GM21390 (cell line): Measurements from ENCODE around the gene HINT2.
A peak's percentile ranks its signal among the peaks of the same experiment; 100 is the strongest.

Experiments used
- ATAC-seq: cut with Tn5 transposase; IDR thresholded peaks from one replicate; pipeline ENCODE4 v1.9.1; 2021; ENCODE audit not compliant: unreplicated experiment

Gene HINT2

GRCh38 chr9:35812025-35812602 lies 2.7 kb downstream of the HINT2 start, which contains the start of gene SPAG8:
SPAG8 (minus strand) TSS chr9:35812262; CDS start chr9:35812147, 115 bp downstream.
- peak; percentile 65 for ATAC-seq

DNA sequence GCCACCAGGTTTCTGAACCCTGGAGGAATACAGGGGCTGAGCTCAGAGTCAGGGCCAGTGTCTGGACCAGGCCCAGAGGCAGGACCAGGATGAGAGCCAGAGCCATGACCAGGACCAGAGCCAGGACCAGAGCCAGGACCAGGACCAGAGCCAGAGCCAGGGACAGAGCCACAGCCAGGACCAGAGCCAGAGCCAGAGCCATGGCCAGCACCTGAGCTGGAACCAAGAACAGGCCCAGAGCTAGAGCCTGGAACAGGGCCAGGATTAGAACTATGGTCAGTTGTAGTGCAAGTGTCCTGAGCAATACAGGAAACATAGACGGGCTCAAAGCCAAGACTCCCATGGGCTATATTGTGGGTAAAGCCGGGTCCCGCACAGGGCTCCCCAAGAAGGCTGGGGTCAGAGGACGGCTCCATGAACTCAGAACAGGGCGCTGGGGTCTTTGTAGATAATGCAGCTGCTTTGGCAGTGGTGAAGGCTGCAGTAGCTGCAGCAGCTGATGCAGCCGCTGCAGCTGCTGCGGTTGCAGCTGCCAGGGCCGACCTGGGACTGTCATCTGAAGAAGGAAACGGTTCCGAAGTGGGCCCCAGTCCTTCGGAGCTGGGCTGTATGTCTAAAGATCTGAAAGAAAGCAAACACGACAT lies 3.3 kb downstream of the HINT2 start:
- no peak for ATAC-seq

DNA sequence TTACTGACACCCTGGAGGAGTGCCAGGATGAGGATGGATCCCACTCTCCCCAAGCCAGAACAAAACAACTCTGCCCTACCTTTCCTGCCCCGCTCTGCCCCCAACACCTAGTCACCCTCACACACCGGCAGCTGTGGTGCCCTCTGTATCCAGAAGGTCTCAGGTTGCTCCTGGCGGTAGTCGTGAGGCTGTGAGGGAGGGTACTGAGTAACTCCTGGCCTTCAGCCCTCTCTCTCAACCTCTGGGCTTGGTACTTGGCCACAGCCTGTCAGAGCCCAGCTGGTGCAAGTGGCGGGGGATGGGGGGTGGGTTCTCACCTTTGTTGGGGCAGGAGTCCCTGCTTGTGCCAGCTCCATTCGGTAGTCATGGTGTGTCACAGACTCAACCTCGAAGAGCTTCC lies 4.7 kb downstream of the HINT2 start:
- ATAC-seq: no peak

DNA sequence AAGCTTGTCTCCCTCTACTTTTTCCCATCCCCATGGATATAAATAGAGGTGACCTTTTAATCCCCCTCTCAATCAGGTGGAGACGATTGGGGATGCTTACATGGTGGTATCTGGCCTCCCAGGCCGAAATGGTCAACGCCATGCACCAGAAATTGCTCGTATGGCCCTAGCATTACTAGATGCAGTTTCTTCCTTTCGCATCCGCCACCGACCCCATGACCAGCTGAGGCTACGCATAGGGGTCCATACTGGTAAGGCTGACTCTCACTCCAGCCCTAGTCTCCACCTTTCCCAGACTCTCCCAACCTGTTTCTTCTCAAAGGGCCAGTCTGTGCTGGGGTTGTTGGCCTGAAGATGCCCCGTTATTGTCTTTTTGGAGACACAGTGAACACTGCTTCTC lies 6.4 kb downstream of the HINT2 start:
- ATAC-seq: no peak

GRCh38 chr9:35806101-35806500 lies 8.7 kb downstream of the HINT2 start:
- ATAC-seq: no peak

- ATAC-seq: no peak
Observed at GRCh38 chr9:35801328-35802128, 13.3 kb downstream of the HINT2 start.

- no peak for ATAC-seq
Observed at GRCh38 chr9:35800530-35800929, 14.3 kb downstream of the HINT2 start.

DNA sequence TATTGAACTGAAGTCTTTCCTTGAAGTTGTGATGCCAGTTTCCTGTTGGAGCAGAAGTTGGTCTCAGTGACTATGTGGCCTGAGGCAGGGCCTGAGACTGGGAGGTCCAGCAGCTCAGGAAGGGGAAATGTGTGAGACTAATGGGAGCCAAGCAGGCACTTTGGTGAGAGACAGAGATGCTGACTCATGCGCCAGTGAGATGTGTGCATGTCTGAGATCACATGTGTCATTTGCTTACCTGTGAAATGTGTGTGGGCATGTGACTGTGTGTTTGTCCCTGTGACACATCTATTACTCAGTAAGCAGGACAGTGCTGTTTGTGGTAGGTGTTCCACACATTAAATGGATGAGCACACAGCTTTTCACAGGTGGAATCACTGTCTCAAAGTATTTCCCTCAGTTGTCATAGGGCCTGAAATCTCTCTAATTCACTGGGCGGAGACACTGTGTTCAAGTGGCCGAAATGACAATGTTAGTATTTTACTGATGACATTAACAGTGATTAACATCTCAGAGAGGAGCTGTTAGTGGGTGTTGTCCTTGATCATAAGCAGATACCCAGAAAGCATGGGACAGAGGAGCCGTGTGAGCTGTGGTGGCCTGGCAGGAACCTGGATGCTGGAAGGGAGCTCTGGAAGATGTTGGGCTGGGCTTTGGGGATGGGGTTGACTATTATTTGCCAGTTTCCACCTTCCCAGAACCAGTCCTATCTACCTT lies 16.0 kb downstream of the HINT2 start:
- ATAC-seq: no peak

GRCh38 chr9:35797311-35798109 lies 17.3 kb downstream of the HINT2 start:
- no peak for ATAC-seq

GRCh38 chr9:35795695-35796094 lies 19.1 kb downstream of the HINT2 start:
- no peak for ATAC-seq

- ATAC-seq: no peak
Observed at GRCh38 chr9:35793461-35793860, 21.4 kb downstream of the HINT2 start.

DNA sequence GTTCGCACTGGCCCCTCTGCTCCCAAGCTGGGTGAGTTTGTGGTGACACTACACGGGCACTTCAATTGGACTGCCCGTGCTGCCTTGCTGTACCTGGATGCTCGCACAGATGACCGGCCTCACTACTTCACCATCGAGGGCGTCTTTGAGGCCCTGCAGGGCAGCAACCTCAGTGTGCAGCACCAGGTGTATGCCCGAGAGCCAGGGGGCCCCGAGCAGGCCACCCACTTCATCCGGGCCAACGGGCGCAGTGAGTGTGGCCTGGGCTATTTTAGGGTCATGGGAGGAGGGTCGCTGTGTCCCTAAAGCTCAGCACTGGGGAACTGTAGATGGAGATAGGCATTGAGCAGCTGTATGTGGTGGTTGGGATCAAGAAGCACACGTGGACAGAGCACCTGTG lies 22.0 kb downstream of the HINT2 start:
- no peak for ATAC-seq

GRCh38 chr9:35792024-35792813 lies 22.6 kb downstream of the HINT2 start:
- ATAC-seq: no peak

GRCh38 chr9:35791297-35791921 lies 23.4 kb downstream of the HINT2 start, which contains the start of gene NPR2:
NPR2 (plus strand) TSS chr9:35791591; CDS start chr9:35792409, 818 bp downstream.
- no peak for ATAC-seq

GRCh38 chr9:35790385-35791296 lies 24.2 kb downstream of the HINT2 start:
- ATAC-seq: peak; percentile 61

GRCh38 chr9:35790025-35790384 lies 24.8 kb downstream of the HINT2 start:
- no peak for ATAC-seq

DNA sequence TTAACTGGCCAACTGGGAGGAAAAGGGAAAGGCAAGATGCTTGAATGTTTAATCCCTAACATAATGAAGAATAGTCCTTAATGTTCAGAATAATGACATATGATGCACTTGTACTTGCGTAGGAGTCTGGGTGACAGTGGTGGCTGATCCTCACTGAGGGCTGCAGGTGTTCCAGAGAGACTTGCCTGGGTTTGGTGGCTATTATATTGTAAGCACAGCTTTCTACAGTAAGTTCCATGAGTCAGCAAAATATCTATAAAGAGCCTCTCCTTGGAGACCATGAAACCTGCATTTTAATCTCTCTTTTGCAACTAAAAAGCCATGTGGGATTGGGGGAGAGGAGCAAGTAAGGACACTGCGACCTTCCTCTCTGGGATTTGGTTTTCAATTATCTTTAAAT lies 25.3 kb downstream of the HINT2 start:
- no peak for ATAC-seq

DNA sequence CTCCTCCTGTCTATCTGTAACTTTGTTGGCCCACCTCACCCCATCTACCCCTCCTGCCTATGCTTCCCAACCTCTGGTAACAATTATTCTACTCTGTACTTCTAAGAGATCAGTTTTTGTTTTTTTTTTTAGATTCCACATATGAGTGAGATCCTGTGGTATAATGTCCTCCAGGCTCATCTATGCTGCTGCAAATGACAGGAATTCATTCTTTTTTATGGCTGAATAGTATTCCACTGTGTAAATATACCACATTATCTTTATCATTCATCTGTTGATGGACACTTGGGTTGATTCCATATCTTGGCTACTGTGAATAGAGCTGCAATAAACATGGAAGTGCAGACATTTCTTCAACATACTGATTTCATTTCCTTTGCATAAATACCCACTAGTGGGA lies 31.4 kb downstream of the HINT2 start:
- no peak for ATAC-seq
